ENCODE measurements around the gene SEPTIN8.

Gene SEPTIN8

GRCh38 chr5:132815454-132815853 is 38.4 kb upstream of the SEPTIN8 start:
- no peak overlapping the region for H3K27ac ChIP-seq (ENCODE audit: poor library complexity, severe bottlenecking)
- no peaks in the 10 kb centered on the region for H3K27me3 ChIP-seq (ENCODE audit: insufficient read depth, poor library complexity, severe bottlenecking)
- peaks cover 4% of the 10 kb centered on the region for H3K4me1 ChIP-seq (ENCODE audit: insufficient read depth, poor library complexity, severe bottlenecking)
- H3K9me3 ChIP-seq (ENCODE audit: severe bottlenecking): no peaks in the 10 kb centered on the region
- no peaks in the 10 kb centered on the region for H3K36me3 ChIP-seq (ENCODE audit: low read depth)
- peak; percentile 56 for ATAC-seq (ENCODE audit: low read depth)
- H3K4me3 ChIP-seq (ENCODE audit: severe bottlenecking): no peak overlapping the region
- DNase-seq (ENCODE audit: low spot score): no peak
- TF ChIP-seq CTCF (IDR thresholded peaks at IDR 0.05; ENCODE audit: poor library complexity, severe bottlenecking): no peak

GRCh38 chr5:132814503-132815294 is 37.7 kb upstream of the SEPTIN8 start:
- no peaks in the 10 kb centered on the region for H3K27me3 ChIP-seq (ENCODE audit: insufficient read depth, poor library complexity, severe bottlenecking)
- peaks cover 4% of the 10 kb centered on the region for H3K4me1 ChIP-seq (ENCODE audit: insufficient read depth, poor library complexity, severe bottlenecking)
- ATAC-seq (ENCODE audit: low read depth) (no peak), DNase-seq (ENCODE audit: low spot score) (no peak)
- H3K4me3 ChIP-seq (ENCODE audit: severe bottlenecking): no peak overlapping the region
- H3K9me3 ChIP-seq (ENCODE audit: severe bottlenecking): no peaks in the 10 kb centered on the region
- H3K27ac ChIP-seq (ENCODE audit: poor library complexity, severe bottlenecking): no peak overlapping the region
- TF ChIP-seq CTCF (IDR thresholded peaks at IDR 0.05; ENCODE audit: poor library complexity, severe bottlenecking): no peak
- no peaks in the 10 kb centered on the region for H3K36me3 ChIP-seq (ENCODE audit: low read depth)

- peaks cover 4% of the 10 kb centered on the region for H3K4me1 ChIP-seq (ENCODE audit: insufficient read depth, poor library complexity, severe bottlenecking)
- no peaks in the 10 kb centered on the region for H3K9me3 ChIP-seq (ENCODE audit: severe bottlenecking)
- ATAC-seq (ENCODE audit: low read depth) (peak; percentile 67), DNase-seq (ENCODE audit: low spot score) (no peak)
- no peak for TF ChIP-seq CTCF (IDR thresholded peaks at IDR 0.05; ENCODE audit: poor library complexity, severe bottlenecking)
- H3K36me3 ChIP-seq (ENCODE audit: low read depth): no peaks in the 10 kb centered on the region
- H3K27me3 ChIP-seq (ENCODE audit: insufficient read depth, poor library complexity, severe bottlenecking): no peaks in the 10 kb centered on the region
- peak overlapping the region; percentile 50 for H3K4me3 ChIP-seq (ENCODE audit: severe bottlenecking)
- no peak overlapping the region for H3K27ac ChIP-seq (ENCODE audit: poor library complexity, severe bottlenecking)
These were observed 36.8 kb upstream of the SEPTIN8 start for GRCh38 chr5:132813599-132814502.

GRCh38 chr5:132812781-132813598 is 36.0 kb upstream of the SEPTIN8 start, which contains the start of gene SOWAHA:
TSS of gene SOWAHA (plus strand) at chr5:132813302. CDS start at chr5:132813622, 320 bp downstream.
- H3K4me1 ChIP-seq (ENCODE audit: insufficient read depth, poor library complexity, severe bottlenecking): peaks cover 4% of the 10 kb centered on the region
- H3K4me3 ChIP-seq (ENCODE audit: severe bottlenecking): peak within 1 kb of the TSS; percentile 50
- TF ChIP-seq CTCF (IDR thresholded peaks at IDR 0.05; ENCODE audit: poor library complexity, severe bottlenecking): no peak
- no peaks in the 10 kb centered on the region for H3K27me3 ChIP-seq (ENCODE audit: insufficient read depth, poor library complexity, severe bottlenecking)
- no peaks in the 10 kb centered on the region for H3K36me3 ChIP-seq (ENCODE audit: low read depth)
- DNase-seq (ENCODE audit: low spot score): no peak
- no peaks in the 10 kb centered on the region for H3K9me3 ChIP-seq (ENCODE audit: severe bottlenecking)
- H3K27ac ChIP-seq (ENCODE audit: poor library complexity, severe bottlenecking): no peak within 1 kb of the TSS
- ATAC-seq (ENCODE audit: low read depth): peak; percentile 41; the same call in 2 of the 3 replicates
